GM04504 (cell line): Measurements from ENCODE around the gene ZBTB43.

Experiments used
- DNase-seq: peaks from one replicate; pipeline ENCODE4 v3.0.0-alpha.2; 2012; ENCODE audit warnings: low read depth

The ZBTB43 gene

GRCh38 chr9:126857261-126857960, 52.6 kb downstream of the ZBTB43 start:
- no peak for DNase-seq

GRCh38 chr9:126859111-126859510, 54.3 kb downstream of the ZBTB43 start:
- no peak for DNase-seq

GRCh38 chr9:126860077-126860756, 55.4 kb downstream of the ZBTB43 start, which contains the start of gene ZBTB34:
ZBTB34 (plus strand) TSS chr9:126860639; CDS start chr9:126879400, 18,761 bp downstream.
- no peak for DNase-seq

- DNase-seq = no peak
Observed at GRCh38 chr9:126860757-126861466, 56.1 kb downstream of the ZBTB43 start.

- no peak for DNase-seq
Observed at GRCh38 chr9:126861707-126862103, 56.9 kb downstream of the ZBTB43 start.

- DNase-seq = no peak
Observed at GRCh38 chr9:126862104-126862761, 57.4 kb downstream of the ZBTB43 start.

- no peak for DNase-seq
Observed at GRCh38 chr9:126864771-126865170, 59.9 kb downstream of the ZBTB43 start.

- no peak for DNase-seq
Observed at GRCh38 chr9:126869368-126869767, 64.5 kb downstream of the ZBTB43 start.

GRCh38 chr9:126872516-126872915, 67.7 kb downstream of the ZBTB43 start:
- no peak for DNase-seq

- no peak for DNase-seq
Observed at GRCh38 chr9:126874546-126875314, 69.9 kb downstream of the ZBTB43 start.

- DNase-seq = no peak
Observed at GRCh38 chr9:126875756-126876510, 71.1 kb downstream of the ZBTB43 start.

- no peak for DNase-seq
Observed at GRCh38 chr9:126876531-126876930, 71.7 kb downstream of the ZBTB43 start.

GRCh38 chr9:126877418-126877817, 72.6 kb downstream of the ZBTB43 start:
- DNase-seq = no peak

- DNase-seq = no peak
Observed at GRCh38 chr9:126879288-126879687, 74.4 kb downstream of the ZBTB43 start.

- DNase-seq = no peak
Observed at GRCh38 chr9:126880226-126880946, 75.5 kb downstream of the ZBTB43 start.

GRCh38 chr9:126880947-126881332, 76.1 kb downstream of the ZBTB43 start:
- DNase-seq = no peak

- DNase-seq = no peak
Observed at GRCh38 chr9:126882746-126883145, 77.9 kb downstream of the ZBTB43 start.

- DNase-seq = no peak
Observed at GRCh38 chr9:126883636-126884035, 78.8 kb downstream of the ZBTB43 start.

GRCh38 chr9:126885131-126885641, 80.3 kb downstream of the ZBTB43 start:
- no peak for DNase-seq
